ENCODE data around the gene CCL8. TPM values are rescaled to one million over a fixed set of nuclear protein-coding genes. Genes with fewer than 3 reads are reported as not detected.
"Not testable (repeated sequence)": the region's sequence is repeated elsewhere in the genome, so short reads cannot be mapped to it uniquely, and the experiment has no call there.

The CCL8 gene
- total RNA-seq, 2 experiments from 2014 or later, result not detected

- Mint-ChIP-seq H3K4me3 (no peak overlapping the region), H3K36me3 (peaks cover 2% of the 10 kb centered on the region), H3K9me3 (peaks cover 13% of the 10 kb centered on the region), H3K27ac (no peak overlapping the region), H3K4me1 (ENCODE audit: low read depth) (no peaks in the 10 kb centered on the region), H3K27me3 (peaks cover 18% of the 10 kb centered on the region)
- POLR2A ChIA-PET, result no interaction called here
- DNase-seq, result no peak
- CTCF ChIA-PET, result interaction anchor here (1.1 to 2.1 kb wide), 2 partner anchors 39 to 151 kb away, joined by 4 read pairs; no protein-coding TSS in a partner anchor
- intact Hi-C loops (cut with micrococcal nuclease), result no loop called here
Measured at GRCh38 chr17:34321964-34322363, 2.7 kb downstream of the CCL8 start.

GRCh38 chr17:34327580-34327979 is 8.3 kb downstream of the CCL8 start:
- H3K4me1 Mint-ChIP-seq (ENCODE audit: low read depth); H3K27ac Mint-ChIP-seq; POLR2A ChIA-PET; H3K36me3 Mint-ChIP-seq; DNase-seq; intact Hi-C loops (cut with micrococcal nuclease); H3K4me3 Mint-ChIP-seq: not testable (repeated sequence)
- CTCF ChIA-PET, result interaction anchor here (1.3 kb wide), 1 partner anchor 34 kb away, joined by 3 read pairs; no protein-coding TSS in a partner anchor
- Mint-ChIP-seq H3K27me3 (peaks cover 31% of the 10 kb centered on the region), H3K9me3 (peaks cover 13% of the 10 kb centered on the region)

- DNase-seq, result no peak
- H3K27me3 Mint-ChIP-seq, result peaks cover 36% of the 10 kb centered on the region
- no peaks in the 10 kb centered on the region for H3K36me3 Mint-ChIP-seq
- no peaks in the 10 kb centered on the region for H3K4me1 Mint-ChIP-seq (ENCODE audit: low read depth)
- H3K27ac Mint-ChIP-seq, result no peak overlapping the region
- ChIA-PET CTCF (no interaction called here), POLR2A (no interaction called here)
- no peak overlapping the region for H3K4me3 Mint-ChIP-seq
- no peaks in the 10 kb centered on the region for H3K9me3 Mint-ChIP-seq
- intact Hi-C loops (cut with micrococcal nuclease), result no loop called here
Measured at GRCh38 chr17:34337701-34338100, 18.5 kb downstream of the CCL8 start.

- DNase-seq, result no peak
- Mint-ChIP-seq H3K4me3 (no peak overlapping the region), H3K36me3 (no peaks in the 10 kb centered on the region), H3K27ac (no peak overlapping the region), H3K27me3 (peaks cover 48% of the 10 kb centered on the region), H3K4me1 (ENCODE audit: low read depth) (no peaks in the 10 kb centered on the region), H3K9me3 (no peaks in the 10 kb centered on the region)
- POLR2A ChIA-PET, result no interaction called here
- intact Hi-C loops (cut with micrococcal nuclease), result no loop called here
- CTCF ChIA-PET, result interaction anchor here (0.6 to 1.3 kb wide), 2 partner anchors 22 to 28 kb away, joined by 3 to 4 read pairs; no protein-coding TSS in a partner anchor
Measured at GRCh38 chr17:34339138-34339770, 20.0 kb downstream of the CCL8 start.

DNA sequence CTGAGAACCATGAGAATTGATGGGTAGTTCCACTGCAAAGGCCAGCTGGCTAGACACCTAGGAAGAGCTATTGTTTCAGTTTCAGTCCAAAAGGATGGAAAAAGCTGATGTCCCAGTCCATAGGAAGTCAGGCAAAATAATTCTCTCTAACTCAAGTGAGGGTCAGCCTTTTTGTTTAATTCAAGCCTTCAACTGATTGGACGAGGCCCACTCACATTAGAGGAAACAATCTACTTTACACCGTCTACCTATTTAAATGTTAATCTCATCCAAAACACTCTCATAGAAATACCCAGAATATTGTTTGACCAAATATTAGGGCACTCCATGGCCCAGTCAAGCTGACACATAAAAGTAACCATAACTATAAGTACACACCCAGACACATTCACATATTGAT is 22.7 kb downstream of the CCL8 start:
- Mint-ChIP-seq H3K9me3 (no peaks in the 10 kb centered on the region), H3K27me3 (peaks cover 44% of the 10 kb centered on the region), H3K27ac (no peak overlapping the region), H3K4me1 (ENCODE audit: low read depth) (no peaks in the 10 kb centered on the region), H3K4me3 (no peak overlapping the region), H3K36me3 (no peaks in the 10 kb centered on the region)
- no peak for DNase-seq
- ChIA-PET POLR2A (no interaction called here), CTCF (interaction anchor here (0.6 kb wide), 1 partner anchor 1272 kb away, joined by 3 read pairs; no protein-coding TSS in a partner anchor)
- intact Hi-C loops (cut with micrococcal nuclease), result no loop called here

- ChIA-PET CTCF (no interaction called here), POLR2A (no interaction called here)
Measured at GRCh38 chr17:34347063-34347462, 27.8 kb downstream of the CCL8 start.

GRCh38 chr17:34349751-34350150 is 30.5 kb downstream of the CCL8 start:
- H3K36me3 Mint-ChIP-seq, result no peaks in the 10 kb centered on the region
- CTCF ChIA-PET, result interaction anchor here (2.2 kb wide), 1 partner anchor 12 kb away, joined by 12 read pairs; no protein-coding TSS in a partner anchor
- intact Hi-C loops (cut with micrococcal nuclease), result no loop called here
- no peaks in the 10 kb centered on the region for H3K4me1 Mint-ChIP-seq (ENCODE audit: low read depth)
- no peak overlapping the region for H3K4me3 Mint-ChIP-seq
- peaks cover 4% of the 10 kb centered on the region for H3K9me3 Mint-ChIP-seq
- peaks cover 15% of the 10 kb centered on the region for H3K27me3 Mint-ChIP-seq
- no peak overlapping the region for H3K27ac Mint-ChIP-seq
- no peak for DNase-seq
- POLR2A ChIA-PET, result no interaction called here

More at GRCh38 chr17:34347063-34347462, 27.8 kb downstream of the CCL8 start:
- H3K4me3 Mint-ChIP-seq, result no peak overlapping the region
- intact Hi-C loops (cut with micrococcal nuclease), result no loop called here
- no peaks in the 10 kb centered on the region for H3K4me1 Mint-ChIP-seq (ENCODE audit: low read depth)
- H3K9me3 Mint-ChIP-seq, result no peaks in the 10 kb centered on the region
- no peaks in the 10 kb centered on the region for H3K36me3 Mint-ChIP-seq
- no peak overlapping the region for H3K27ac Mint-ChIP-seq
- no peak for DNase-seq
- peaks cover 22% of the 10 kb centered on the region for H3K27me3 Mint-ChIP-seq

DNA sequence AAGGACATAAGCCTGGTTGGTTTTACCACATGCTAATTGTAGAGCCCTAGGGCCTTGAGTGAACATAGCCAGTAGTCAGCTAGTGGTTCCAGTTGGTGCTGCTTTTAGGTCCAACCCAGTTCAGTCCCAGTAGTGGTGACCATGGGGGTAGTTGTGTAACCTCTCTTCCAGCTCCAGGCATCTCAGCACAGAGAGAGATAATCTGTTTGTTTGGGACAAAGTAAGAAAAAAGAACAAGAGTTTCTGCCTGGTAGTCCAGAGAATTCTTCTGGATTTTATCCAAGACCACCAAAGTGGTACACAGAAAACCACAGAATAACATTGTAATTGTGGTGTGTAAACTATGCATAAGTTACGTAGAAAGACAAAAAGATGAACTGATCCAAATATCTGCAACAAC is 31.9 kb downstream of the CCL8 start:
- Mint-ChIP-seq H3K36me3 (no peaks in the 10 kb centered on the region), H3K27me3 (peaks cover 15% of the 10 kb centered on the region), H3K27ac (no peak overlapping the region), H3K4me3 (no peak overlapping the region), H3K9me3 (peaks cover 4% of the 10 kb centered on the region), H3K4me1 (ENCODE audit: low read depth) (no peaks in the 10 kb centered on the region)
- DNase-seq, result no peak
- intact Hi-C loops (cut with micrococcal nuclease), result no loop called here
- POLR2A ChIA-PET, result interaction anchor here (0.6 kb wide), 1 partner anchor 1022 kb away, joined by 4 read pairs; no protein-coding TSS in a partner anchor
- CTCF ChIA-PET, result interaction anchor here (2.2 kb wide), 1 partner anchor 11 kb away, joined by 12 read pairs; no protein-coding TSS in a partner anchor

DNA sequence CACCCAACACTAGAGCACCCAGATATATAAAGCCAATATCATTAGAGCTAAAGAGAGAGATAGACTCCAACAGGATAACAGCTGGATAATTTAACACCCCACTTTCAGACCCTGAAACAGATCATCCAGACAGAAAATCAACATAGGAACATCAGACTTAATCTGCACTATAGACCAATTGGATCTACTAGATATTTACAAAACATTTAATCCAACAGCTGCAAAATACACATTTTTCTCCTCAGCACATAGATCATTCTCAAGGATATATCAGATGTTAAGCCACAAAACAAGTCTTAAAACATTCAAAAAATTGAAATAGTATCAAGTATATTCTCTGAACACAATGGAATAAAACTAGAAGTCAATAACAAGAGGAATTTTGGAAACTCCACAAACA is 33.0 kb downstream of the CCL8 start:
- H3K9me3 Mint-ChIP-seq, result peaks cover 4% of the 10 kb centered on the region
- no peaks in the 10 kb centered on the region for H3K36me3 Mint-ChIP-seq
- H3K27me3 Mint-ChIP-seq, result peaks cover 13% of the 10 kb centered on the region
- no peak overlapping the region for H3K27ac Mint-ChIP-seq
- ChIA-PET CTCF (interaction anchor here (2.3 kb wide), 1 partner anchor 9 kb away, joined by 12 read pairs; no protein-coding TSS in a partner anchor), POLR2A (no interaction called here)
- H3K4me3 Mint-ChIP-seq, result no peak overlapping the region
- H3K4me1 Mint-ChIP-seq (ENCODE audit: low read depth), result no peaks in the 10 kb centered on the region
- no peak for DNase-seq
- intact Hi-C loops (cut with micrococcal nuclease), result no loop called here

DNA sequence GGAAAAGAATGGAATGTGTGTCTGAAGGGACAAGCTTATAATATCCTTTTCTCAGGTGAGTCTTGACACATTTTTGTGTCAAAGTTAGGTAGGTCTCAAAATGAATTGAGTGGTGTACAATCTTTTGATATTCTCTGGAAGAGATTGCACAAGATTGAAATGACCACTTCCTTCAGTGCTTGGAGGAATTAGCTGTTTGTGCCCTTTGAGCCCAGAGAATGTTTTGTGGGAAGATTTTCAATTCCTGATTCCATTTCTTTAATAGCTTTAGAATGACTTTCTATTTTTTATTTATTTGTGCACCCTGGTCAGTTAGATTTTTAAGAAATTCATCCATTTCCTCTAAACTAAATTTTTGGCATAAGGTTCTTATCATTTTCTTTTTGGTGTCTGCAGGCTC is 35.4 kb downstream of the CCL8 start:
- no peak for DNase-seq
- Mint-ChIP-seq H3K27me3 (peaks cover 16% of the 10 kb centered on the region), H3K9me3 (peaks cover 4% of the 10 kb centered on the region), H3K36me3 (no peaks in the 10 kb centered on the region), H3K4me1 (ENCODE audit: low read depth) (no peaks in the 10 kb centered on the region), H3K4me3 (no peak overlapping the region), H3K27ac (no peak overlapping the region)
- POLR2A ChIA-PET, result no interaction called here
- intact Hi-C loops (cut with micrococcal nuclease), result no loop called here
- CTCF ChIA-PET, result interaction anchor here (1.0 to 12.7 kb wide), 3 partner anchors 10 to 183 kb away, joined by 3 to 358 read pairs (median 7); no protein-coding TSS in a partner anchor

- POLR2A ChIA-PET, result no interaction called here
- CTCF ChIA-PET, result interaction anchor here (1.2 to 12.7 kb wide), 2 partner anchors 36 to 154 kb away, joined by 3 to 358 read pairs; no protein-coding TSS in a partner anchor
- H3K36me3 Mint-ChIP-seq, result no peaks in the 10 kb centered on the region
- no peak for DNase-seq
- no peak within 1 kb of the TSS for H3K4me3 Mint-ChIP-seq
- intact Hi-C loops (cut with micrococcal nuclease), result no loop called here
- no peaks in the 10 kb centered on the region for H3K4me1 Mint-ChIP-seq (ENCODE audit: low read depth)
- H3K9me3 Mint-ChIP-seq, result peaks cover 4% of the 10 kb centered on the region
- peaks cover 17% of the 10 kb centered on the region for H3K27me3 Mint-ChIP-seq
- no peak within 1 kb of the TSS for H3K27ac Mint-ChIP-seq
Measured at GRCh38 chr17:34356194-34356593, 37.0 kb downstream of the CCL8 start, which contains the start of gene CCL13. TSS of gene CCL13 (plus strand) at chr17:34356480. CDS start at chr17:34356527, 47 bp downstream.

GRCh38 chr17:34357398-34357797 is 38.2 kb downstream of the CCL8 start:
- no peak overlapping the region for H3K27ac Mint-ChIP-seq
- H3K27me3 Mint-ChIP-seq, result peaks cover 16% of the 10 kb centered on the region
- peaks cover 4% of the 10 kb centered on the region for H3K9me3 Mint-ChIP-seq
- ChIA-PET CTCF (interaction anchor here (1.2 to 12.7 kb wide), 2 partner anchors 35 to 155 kb away, joined by 3 to 358 read pairs; no protein-coding TSS in a partner anchor), POLR2A (no interaction called here)
- intact Hi-C loops (cut with micrococcal nuclease), result no loop called here
- H3K4me3 Mint-ChIP-seq, result no peak overlapping the region
- H3K4me1 Mint-ChIP-seq (ENCODE audit: low read depth), result no peaks in the 10 kb centered on the region
- no peak for DNase-seq
- no peaks in the 10 kb centered on the region for H3K36me3 Mint-ChIP-seq

DNA sequence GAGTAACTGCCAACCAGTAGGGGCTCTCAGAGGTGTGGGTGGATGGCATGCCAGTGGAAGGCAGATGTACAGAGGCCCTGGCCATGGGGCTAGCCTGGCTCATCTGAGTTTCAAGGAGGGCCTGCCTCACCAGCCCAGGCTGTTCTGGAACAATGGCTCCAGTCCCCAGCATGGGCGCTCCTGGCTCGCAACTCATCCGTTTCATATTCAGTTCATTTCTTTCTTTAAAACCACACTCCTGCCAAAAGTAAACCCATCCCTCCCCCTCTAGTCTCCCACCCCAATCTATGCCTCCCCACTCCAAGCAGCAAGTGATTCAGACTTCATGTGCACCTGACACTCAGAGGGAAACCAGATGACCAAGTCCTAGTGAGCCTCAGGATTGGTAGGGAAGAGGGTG is 39.4 kb downstream of the CCL8 start:
- H3K4me3 Mint-ChIP-seq, result no peak overlapping the region
- intact Hi-C loops (cut with micrococcal nuclease), result no loop called here
- no peaks in the 10 kb centered on the region for H3K4me1 Mint-ChIP-seq (ENCODE audit: low read depth)
- H3K27me3 Mint-ChIP-seq, result peaks cover 18% of the 10 kb centered on the region
- POLR2A ChIA-PET, result no interaction called here
- H3K9me3 Mint-ChIP-seq, result peaks cover 3% of the 10 kb centered on the region
- no peak overlapping the region for H3K27ac Mint-ChIP-seq
- CTCF ChIA-PET, result interaction anchor here (12.7 kb wide), 1 partner anchor 156 kb away, joined by 358 read pairs; no protein-coding TSS in a partner anchor
- no peaks in the 10 kb centered on the region for H3K36me3 Mint-ChIP-seq
- no peak for DNase-seq
